Heart left ventricle (tissue), 16 donors: ENCODE results near the gene PACRG. TPM values are rescaled to one million over a fixed set of nuclear protein-coding genes. Genes with fewer than 3 reads are reported as not detected.

Experiments used
- ATAC-seq, 4 donors: fragments of 200-7000 bp; cut with Tn5 transposase; one replicate each; pipeline ENCODE4 v1.9.1; 2020 to 2022; ENCODE audit warnings: moderate library complexity in 4 of 4, mild to moderate bottlenecking in 3 of 4, moderate number of reproducible peaks in 1 of 4
- DNase-seq, 5 donors: peaks; one replicate each; pipeline ENCODE4 v3.0.0-alpha.2; 2020
- H3K27ac ChIP-seq, 12 donors: fragments of 200-600 bp; sonication (generic) in 4 of 12; one replicate each; pipeline versions ENCODE4 v1.5.0 to v1.8.0; 2016 to 2022; ENCODE audit warnings: mild to moderate bottlenecking in 2 of 12
- H3K27me3 ChIP-seq, 9 donors: fragments of 200-600 bp; sonication (generic) in 2 of 9; one replicate each; pipeline versions ENCODE4 v1.5.1 to v1.8.0; 2016 to 2022; ENCODE audit warnings: mild to moderate bottlenecking in 3 of 9
- H3K36me3 ChIP-seq, 9 donors: fragments of 200-600 bp; sonication (generic) in 2 of 9; one replicate each; pipeline versions ENCODE4 v1.5.0 to v1.8.0; 2018 to 2022; ENCODE audit warnings: mild to moderate bottlenecking in 2 of 9
- H3K4me1 ChIP-seq, 12 donors: fragments of 200-600 bp; sonication (generic) in 4 of 12; one replicate each; pipeline versions ENCODE4 v1.5.0 to v1.8.0; 2016 to 2022; ENCODE audit warnings: mild to moderate bottlenecking in 3 of 12
- H3K4me3 ChIP-seq, 12 donors: fragments of 200-600 bp; sonication (generic) in 4 of 12; one replicate each; pipeline versions ENCODE4 v1.5.0 to v1.8.0; 2017 to 2022; ENCODE audit warnings: mild to moderate bottlenecking in 9 of 12, moderate library complexity in 4 of 12
- H3K9me3 ChIP-seq, 12 donors: fragments of 200-600 bp; sonication (generic) in 4 of 12; one replicate each; pipeline versions ENCODE4 v1.5.0 to v1.8.0; 2016 to 2022; ENCODE audit warnings: mild to moderate bottlenecking in 1 of 12
- POLR2A ChIP-seq, 2 donors: fragments of 450-650 bp; IDR thresholded peaks; one replicate each; pipeline ENCODE4 v1.6.1; 2017; ENCODE audit warnings: antibody characterized with exemption in 2 of 2, mild to moderate bottlenecking in 2 of 2, moderate library complexity in 2 of 2
- WGBS, 4 donors: extraction: QIAGEN DNeasy Blood & Tissue Kit in 2 of 4; methylation state at CpG; one replicate each; pipeline versions ENCODE4 v1.1.5 to v1.1.7; 2013 to 2018; 5-methylcytosine and 5-hydroxymethylcytosine counted together
- intact Hi-C, 10 donors: fragments of 100-400 bp; cut with DNase I; formaldehyde crosslinking; loops; one replicate each; pipeline versions ENCODE4 v1.11.1 to v1.14.2; 2022
- polyA plus RNA-seq, 2 donors: library from polyadenylated mRNA; stranded (reverse); fragments of 200-250 nt; gene quantifications; one replicate each; pipeline ENCODE4 v1.2.3, GENCODE V29; 2013
- total RNA-seq, 9 donors: library from RNA; depleted of rRNA in 2 of 9; stranded (reverse); fragments of >200 nt in 2 of 9; fragmentation: NEBNext Ultra II Directional in 3 of 9; extraction: Animal tissue kit (Norgen Biotek cat#: 25700) in 3 of 9; gene quantifications; one replicate each; pipeline versions ENCODE4 v1.1.0 to v1.2.4, GENCODE V29; 2016 to 2023
- TF ChIP-seq, protein P1 (sequence below), 12 donors: fragments of 200-600 bp; sonication (generic) in 4 of 12; IDR thresholded peaks; one replicate each; pipeline versions ENCODE4 v1.5.0 to v1.8.0; 2018 to 2022; ENCODE audit warnings: antibody characterized with exemption in 12 of 12, mild to moderate bottlenecking in 5 of 12
- donor health status: ischemic (EF 13 %, LVEDD 7.1; RV severe dilation, severe dysfunction).
- donor health status: healthy with polysubstance abuse.
- donor health status: DM: no; HTN: yes; CAD: no.
- donor health status: DM: no; HTN: no; CAD: no.
- donor health status: ischemic (EF 25% LVEDD 6.9; RV normal size, moderate dysfunction).
- donor health status: ischemic (EF 25% LVEDD 5.7; RV mildly dilated, moderate dysfunction).
- donor health status: healthy.
- donor health status: DM: yes; HTN: yes; CAD: no.
- donor health status: ischemic (EF 35%, LVEDD 5.7; RV mildly dilated, moderate dysfunction).
- donor health status: nonischemic (EF 11% LVEDD 7.7; RV severe dilation, severe dysfunction).
- donor health status: DM: yes; HTN: yes; CAD: no.
- donor health status: PGD.
- donor health status: ischemic (EF 29% LVEDD 5.4; RV normal size, mild dysfunction).
- donor health status: nonischemic (EF 23%, LVEDD 6.1; RV moderate dilation, normal function).

Gene PACRG
- total and polyA plus RNA-seq, 11 donors = 2.0 to 83.3 (median 11.8) TPM

GRCh38 chr6:162873537-162873936 is 145.8 kb downstream of the PACRG start:
- intact Hi-C loops = no loop called here
- TF ChIP-seq, protein P1, sequence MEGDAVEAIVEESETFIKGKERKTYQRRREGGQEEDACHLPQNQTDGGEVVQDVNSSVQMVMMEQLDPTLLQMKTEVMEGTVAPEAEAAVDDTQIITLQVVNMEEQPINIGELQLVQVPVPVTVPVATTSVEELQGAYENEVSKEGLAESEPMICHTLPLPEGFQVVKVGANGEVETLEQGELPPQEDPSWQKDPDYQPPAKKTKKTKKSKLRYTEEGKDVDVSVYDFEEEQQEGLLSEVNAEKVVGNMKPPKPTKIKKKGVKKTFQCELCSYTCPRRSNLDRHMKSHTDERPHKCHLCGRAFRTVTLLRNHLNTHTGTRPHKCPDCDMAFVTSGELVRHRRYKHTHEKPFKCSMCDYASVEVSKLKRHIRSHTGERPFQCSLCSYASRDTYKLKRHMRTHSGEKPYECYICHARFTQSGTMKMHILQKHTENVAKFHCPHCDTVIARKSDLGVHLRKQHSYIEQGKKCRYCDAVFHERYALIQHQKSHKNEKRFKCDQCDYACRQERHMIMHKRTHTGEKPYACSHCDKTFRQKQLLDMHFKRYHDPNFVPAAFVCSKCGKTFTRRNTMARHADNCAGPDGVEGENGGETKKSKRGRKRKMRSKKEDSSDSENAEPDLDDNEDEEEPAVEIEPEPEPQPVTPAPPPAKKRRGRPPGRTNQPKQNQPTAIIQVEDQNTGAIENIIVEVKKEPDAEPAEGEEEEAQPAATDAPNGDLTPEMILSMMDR (IDR thresholded peaks at IDR 0.05) = no peak
- no peak for TF ChIP-seq POLR2A (IDR thresholded peaks at IDR 0.05)
- Histone ChIP-seq H3K4me1 (no peaks in the 10 kb centered on the region), H3K4me3 (no peak overlapping the region), H3K27me3 (no peaks in the 10 kb centered on the region), H3K27ac (no peak overlapping the region), H3K9me3 (peaks cover 0 to 5% (median 0%) of the 10 kb centered on the region in 12 donors), H3K36me3 (no peaks in the 10 kb centered on the region)
- 73 to 90% (median 81%) methylated on average over 2 of the region's 2 CpGs for WGBS, 4 donors
- ATAC-seq (no peak), DNase-seq (no peak)

DNA sequence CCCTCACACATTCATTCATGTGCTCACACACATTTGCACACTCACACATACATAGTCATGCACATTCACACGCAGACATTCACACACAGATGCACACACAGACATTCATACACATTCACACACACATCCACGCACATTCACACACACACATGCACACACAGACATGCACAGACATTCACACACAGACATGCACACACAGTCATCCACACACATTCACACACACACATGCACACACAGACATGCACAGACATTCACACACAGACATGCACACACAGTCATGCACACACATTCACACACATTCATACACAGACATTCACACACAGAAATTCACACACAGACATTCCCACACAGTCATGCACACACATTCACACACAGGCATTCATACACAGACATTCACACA is 147.3 kb downstream of the PACRG start:
- ATAC-seq = no peak
- Histone ChIP-seq H3K4me3 (no peak overlapping the region), H3K4me1 (no peaks in the 10 kb centered on the region), H3K27ac (no peak overlapping the region), H3K27me3 (no peaks in the 10 kb centered on the region), H3K36me3 (no peaks in the 10 kb centered on the region), H3K9me3 (peaks cover 0 to 5% (median 0%) of the 10 kb centered on the region in 12 donors)
- intact Hi-C loops = no loop called here
- WGBS, 4 donors = 89 to 99% (median 95%) methylated on average over 2 of the region's 2 CpGs
- TF ChIP-seq POLR2A (IDR thresholded peaks at IDR 0.05) = no peak
- TF ChIP-seq, protein P1 (IDR thresholded peaks at IDR 0.05) = no peak
- no peak for DNase-seq

- Histone ChIP-seq H3K27ac (no peak overlapping the region), H3K4me1 (peaks cover 0 to under 1% (median 0%) of the 10 kb centered on the region in 12 donors), H3K36me3 (no peaks in the 10 kb centered on the region), H3K4me3 (no peak overlapping the region), H3K27me3 (no peaks in the 10 kb centered on the region), H3K9me3 (no peaks in the 10 kb centered on the region)
- intact Hi-C loops = no loop called here
- ATAC-seq (no peak), DNase-seq (no peak)
- WGBS, 4 donors = 92 to 93% (median 92%) methylated on average over 8 of the region's 8 CpGs
- TF ChIP-seq POLR2A (IDR thresholded peaks at IDR 0.05) = no peak
- TF ChIP-seq, protein P1 (IDR thresholded peaks at IDR 0.05) = no peak
Measured at GRCh38 chr6:162882801-162883481, 155.2 kb downstream of the PACRG start.

DNA sequence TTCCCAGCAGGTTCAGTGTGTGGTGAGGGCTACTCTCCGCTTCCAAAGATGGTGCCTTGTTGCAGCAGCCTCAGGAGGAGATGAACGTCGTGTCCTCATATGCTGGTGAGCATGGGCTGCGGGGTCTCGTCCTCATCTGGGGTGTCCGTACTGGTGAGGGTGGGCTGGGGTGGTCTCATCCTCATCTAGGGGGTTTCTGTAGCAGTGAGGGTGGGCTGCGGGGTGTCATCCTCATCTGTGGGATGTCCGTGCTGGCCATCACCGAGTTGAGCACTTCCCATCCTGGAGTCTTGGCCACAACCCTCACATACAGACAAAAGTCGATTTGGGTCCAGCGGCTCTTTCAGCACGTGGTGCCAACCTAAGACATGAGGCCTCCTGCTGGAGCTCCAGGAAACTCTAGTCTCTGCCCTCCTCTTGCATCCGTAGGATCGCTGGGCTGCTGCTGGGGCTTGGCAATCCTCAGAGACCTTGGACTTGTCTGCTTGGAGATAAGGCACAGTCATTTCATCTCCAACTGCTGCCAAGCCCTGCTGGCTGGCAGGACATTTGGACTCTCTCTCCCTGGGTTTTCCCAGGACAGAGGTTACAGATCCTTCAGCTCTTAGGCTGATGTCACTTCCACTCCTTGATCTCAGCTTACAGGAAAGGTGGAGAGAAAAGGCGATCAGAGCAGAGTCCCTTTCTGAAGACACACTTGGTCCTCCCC is 160.4 kb downstream of the PACRG start:
- Histone ChIP-seq H3K4me3 (no peak overlapping the region), H3K36me3 (no peaks in the 10 kb centered on the region), H3K9me3 (no peaks in the 10 kb centered on the region), H3K27me3 (no peaks in the 10 kb centered on the region), H3K4me1 (peaks cover 0 to 10% (median 0%) of the 10 kb centered on the region in 12 donors), H3K27ac (peak overlapping the region in 4 of 12 donors; percentile 22 to 39 (median 26))
- TF ChIP-seq, protein P1 (IDR thresholded peaks at IDR 0.05) = no peak
- no peak for TF ChIP-seq POLR2A (IDR thresholded peaks at IDR 0.05)
- intact Hi-C loops = no loop called here
- peak; percentile 74 to 96 (median 92) for ATAC-seq
- 75 to 90% (median 80%) methylated on average over 7 to 15 of the region's 15 CpGs for WGBS, 4 donors
- DNase-seq = peak; percentile 27 to 79 (median 64)
